ENCODE results near the gene SNRNP40. TPM values are rescaled to one million over a fixed set of nuclear protein-coding genes. Genes with fewer than 3 reads are reported as not detected.

SNRNP40 gene
- total RNA-seq, 2 experiments from 2014 or later = 83.7 to 96.4 TPM

DNA sequence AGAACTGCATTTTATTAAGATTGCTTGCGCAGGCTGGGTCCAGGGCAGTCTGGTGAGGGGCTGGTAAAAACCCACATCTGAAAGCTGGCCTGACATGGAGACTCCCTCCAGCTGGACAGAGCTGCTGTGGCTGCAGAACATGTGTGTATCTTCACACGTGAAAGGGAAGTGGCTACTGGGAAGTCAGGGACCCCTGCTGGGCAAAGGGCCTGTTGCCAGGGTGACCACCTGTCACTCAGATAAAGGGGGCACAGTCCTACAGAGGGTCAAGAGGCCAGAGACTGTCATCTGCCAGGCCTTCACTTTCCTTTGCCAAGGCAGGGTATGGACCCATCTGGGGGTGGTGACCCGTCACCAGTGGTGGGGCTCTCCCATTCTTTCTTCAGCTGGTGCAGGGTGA, 74.4 kb downstream of the SNRNP40 start:
- intact Hi-C loops (cut with micrococcal nuclease) = no loop called here
- H3K27ac Mint-ChIP-seq = no peak overlapping the region
- no peak for DNase-seq
- H3K4me1 Mint-ChIP-seq (ENCODE audit: low read depth) = no peaks in the 10 kb centered on the region
- ChIA-PET POLR2A (no interaction called here), CTCF (interaction anchor here (0.7 kb wide), 1 partner anchor 40 kb away, joined by 3 read pairs; no protein-coding TSS in a partner anchor)
- no peak overlapping the region for H3K4me3 Mint-ChIP-seq
- no peaks in the 10 kb centered on the region for H3K9me3 Mint-ChIP-seq
- H3K36me3 Mint-ChIP-seq = no peaks in the 10 kb centered on the region
- H3K27me3 Mint-ChIP-seq = peaks cover 3% of the 10 kb centered on the region

DNA sequence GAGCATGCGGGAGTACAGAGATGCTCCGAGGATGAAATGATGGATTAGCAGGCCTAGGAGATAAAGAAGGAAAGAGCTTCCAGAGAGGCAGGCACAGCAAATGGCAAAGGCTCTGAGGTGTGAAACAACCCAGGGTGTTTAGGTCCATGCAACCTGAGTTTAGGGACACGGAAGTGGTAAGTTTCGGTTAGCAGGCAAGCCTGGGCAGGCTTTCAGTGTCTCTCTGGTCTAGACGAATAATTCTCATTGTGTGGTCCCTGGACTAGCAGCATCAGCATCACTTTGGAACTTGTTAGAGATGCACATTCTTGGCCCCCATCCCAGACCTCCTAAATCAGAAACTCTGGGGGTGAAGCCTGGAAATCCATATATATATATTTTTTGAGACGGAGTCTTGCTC, 75.5 kb downstream of the SNRNP40 start:
- Mint-ChIP-seq H3K4me1 (ENCODE audit: low read depth) (no peaks in the 10 kb centered on the region), H3K27ac (no peak overlapping the region), H3K4me3 (no peak overlapping the region), H3K27me3 (peaks cover 2% of the 10 kb centered on the region), H3K9me3 (no peaks in the 10 kb centered on the region), H3K36me3 (no peaks in the 10 kb centered on the region)
- POLR2A ChIA-PET = no interaction called here
- DNase-seq = no peak
- intact Hi-C loops (cut with micrococcal nuclease) = no loop called here
- CTCF ChIA-PET = interaction anchor here (0.8 kb wide), 1 partner anchor 37 kb away, joined by 3 read pairs; no protein-coding TSS in a partner anchor

DNA sequence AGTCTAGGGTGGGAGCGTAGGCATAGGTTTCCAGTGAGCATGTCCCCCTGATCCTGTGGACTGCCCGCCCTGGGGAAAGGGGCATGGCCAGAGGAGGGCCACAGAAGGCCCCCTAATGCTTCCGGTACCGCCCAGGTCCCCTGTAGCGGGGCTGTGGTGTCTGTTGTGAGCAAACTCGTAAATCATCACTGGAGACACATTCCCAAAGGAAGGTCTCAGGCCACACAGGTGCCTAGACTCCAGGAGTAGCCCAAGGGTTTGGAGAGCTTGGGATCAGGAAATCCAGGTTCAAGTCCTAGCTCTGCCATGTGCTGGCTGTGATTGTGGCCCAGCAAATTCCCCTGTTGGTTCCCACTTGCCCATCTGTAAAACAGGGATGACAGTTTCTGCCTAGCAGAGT, 77.1 kb downstream of the SNRNP40 start:
- ChIA-PET POLR2A (no interaction called here), CTCF (no interaction called here)
- Mint-ChIP-seq H3K36me3 (no peaks in the 10 kb centered on the region), H3K4me3 (no peak overlapping the region), H3K4me1 (ENCODE audit: low read depth) (no peaks in the 10 kb centered on the region), H3K9me3 (no peaks in the 10 kb centered on the region), H3K27ac (no peak overlapping the region), H3K27me3 (peaks cover 1% of the 10 kb centered on the region)
- DNase-seq = no peak
- intact Hi-C loops (cut with micrococcal nuclease) = no loop called here

DNA sequence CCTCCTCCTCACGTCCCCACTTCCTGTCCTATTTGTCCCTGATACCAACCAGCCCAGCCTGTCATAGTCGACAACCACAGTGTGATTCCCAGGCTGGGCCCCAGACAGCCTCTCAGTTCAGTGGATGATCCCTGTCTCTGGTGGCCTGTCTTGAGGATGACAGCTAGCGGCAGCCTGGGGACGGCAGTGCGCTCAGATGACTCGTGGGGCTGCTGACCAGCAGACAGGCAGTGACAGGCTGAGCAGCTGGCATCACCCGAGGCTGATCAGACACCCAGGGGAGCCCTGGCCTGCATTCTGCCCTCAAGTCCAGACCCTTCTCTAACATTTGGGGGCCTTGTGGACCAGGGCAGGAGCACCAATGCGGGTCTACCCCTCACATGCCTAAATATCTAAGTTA, 77.9 kb downstream of the SNRNP40 start:
- no peak overlapping the region for H3K27ac Mint-ChIP-seq
- no peaks in the 10 kb centered on the region for H3K36me3 Mint-ChIP-seq
- intact Hi-C loops (cut with micrococcal nuclease) = no loop called here
- CTCF ChIA-PET = no interaction called here
- DNase-seq = no peak
- H3K4me1 Mint-ChIP-seq (ENCODE audit: low read depth) = no peaks in the 10 kb centered on the region
- H3K9me3 Mint-ChIP-seq = no peaks in the 10 kb centered on the region
- peaks cover 2% of the 10 kb centered on the region for H3K27me3 Mint-ChIP-seq
- POLR2A ChIA-PET = no interaction called here
- no peak overlapping the region for H3K4me3 Mint-ChIP-seq

DNA sequence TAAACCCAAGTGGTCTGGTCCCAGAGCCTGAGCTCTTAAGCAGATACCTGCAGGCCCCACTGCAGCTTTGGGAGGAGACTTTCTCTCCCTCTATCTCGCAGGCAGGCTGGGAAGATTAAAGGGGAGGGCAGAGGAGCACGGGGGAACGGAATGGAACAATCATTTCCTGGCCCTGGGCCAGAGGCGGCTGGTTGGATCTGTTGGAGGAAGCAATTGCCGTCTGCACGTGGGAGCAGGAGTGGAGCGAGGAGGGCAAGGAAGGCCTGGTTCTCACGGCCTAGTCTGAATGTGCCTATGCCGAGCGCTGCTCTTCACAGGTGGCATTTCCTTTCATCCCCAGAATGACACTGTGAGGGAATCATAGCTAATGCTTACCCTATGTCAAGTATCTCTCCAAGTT, 80.6 kb downstream of the SNRNP40 start:
- CTCF ChIA-PET = interaction anchor here (1.0 kb wide), 1 partner anchor 20 kb away, joined by 4 read pairs; no protein-coding TSS in a partner anchor
- Mint-ChIP-seq H3K36me3 (peaks cover 2% of the 10 kb centered on the region), H3K27me3 (peaks cover 2% of the 10 kb centered on the region), H3K9me3 (peaks cover 9% of the 10 kb centered on the region), H3K4me1 (ENCODE audit: low read depth) (no peaks in the 10 kb centered on the region), H3K4me3 (no peak overlapping the region), H3K27ac (no peak overlapping the region)
- no peak for DNase-seq
- intact Hi-C loops (cut with micrococcal nuclease) = no loop called here
- POLR2A ChIA-PET = no interaction called here

DNA sequence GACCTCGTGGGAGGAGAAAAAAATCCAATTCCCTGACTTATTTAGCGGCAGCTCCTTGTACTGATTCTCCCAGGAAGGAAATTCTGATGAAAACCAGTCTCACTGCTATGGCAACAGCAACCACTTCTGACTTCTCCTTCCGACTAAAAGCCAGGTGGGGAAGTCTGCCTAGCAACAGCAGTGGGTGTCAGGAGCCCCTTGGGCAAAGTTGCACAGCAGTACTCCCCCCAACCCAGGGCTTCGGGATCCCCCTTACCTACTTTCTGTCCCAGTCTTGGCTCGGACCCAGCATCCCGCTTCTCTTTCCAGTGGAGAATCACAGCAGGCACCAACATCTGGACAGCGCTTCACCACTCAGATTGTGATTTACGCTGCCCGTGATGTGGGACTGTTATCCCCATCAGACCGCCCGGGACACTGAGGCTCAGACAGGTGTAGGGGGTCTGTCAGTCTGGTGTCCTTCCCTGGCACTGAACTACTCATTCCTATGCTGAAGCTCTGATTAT, 81.5 kb downstream of the SNRNP40 start:
- no peaks in the 10 kb centered on the region for H3K4me1 Mint-ChIP-seq (ENCODE audit: low read depth)
- ChIA-PET POLR2A (no interaction called here), CTCF (interaction anchor here (1.0 kb wide), 1 partner anchor 19 kb away, joined by 4 read pairs; no protein-coding TSS in a partner anchor)
- no peak overlapping the region for H3K4me3 Mint-ChIP-seq
- H3K9me3 Mint-ChIP-seq = peaks cover 13% of the 10 kb centered on the region
- no peak overlapping the region for H3K27ac Mint-ChIP-seq
- H3K27me3 Mint-ChIP-seq = peaks cover 2% of the 10 kb centered on the region
- intact Hi-C loops (cut with micrococcal nuclease) = no loop called here
- peaks cover 3% of the 10 kb centered on the region for H3K36me3 Mint-ChIP-seq
- DNase-seq = no peak

DNA sequence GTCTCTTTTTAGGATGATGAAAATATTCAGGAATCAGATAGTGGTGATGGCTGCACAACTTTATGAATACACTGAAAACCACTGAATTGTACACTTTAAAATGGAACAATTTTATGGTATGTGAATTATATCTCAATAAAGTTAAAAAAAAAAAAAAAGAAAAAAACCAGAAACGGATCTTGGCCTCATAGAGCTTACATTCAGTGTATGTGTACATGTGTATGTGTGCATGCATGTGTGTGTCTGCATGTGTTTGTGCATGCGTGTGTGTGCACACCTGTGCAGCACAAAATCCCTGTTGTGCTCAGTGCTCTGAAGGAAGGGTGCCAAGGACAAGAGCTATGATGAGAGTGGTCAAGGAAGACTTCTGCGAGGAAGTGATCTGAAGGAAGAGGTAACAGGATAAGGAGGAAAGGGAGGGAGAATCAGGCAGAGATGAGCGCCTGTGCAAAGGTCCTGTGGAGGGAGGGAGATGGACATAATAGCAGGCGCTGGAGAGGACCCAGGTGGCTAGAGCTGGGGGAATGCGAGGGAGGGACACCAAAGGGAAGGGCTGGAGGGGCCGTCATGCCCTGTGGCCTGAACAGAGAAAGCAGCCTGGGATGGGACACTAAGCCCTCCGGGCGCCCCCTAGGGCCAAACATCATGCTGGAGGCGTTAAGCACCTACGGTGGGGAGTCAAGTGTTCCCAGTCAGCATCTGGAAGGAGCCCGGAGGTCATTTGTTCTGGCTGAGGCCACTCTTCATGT, 82.1 kb downstream of the SNRNP40 start:
- Mint-ChIP-seq H3K4me3 (no peak overlapping the region), H3K4me1 (ENCODE audit: low read depth) (no peaks in the 10 kb centered on the region), H3K27me3 (peaks cover 2% of the 10 kb centered on the region), H3K9me3 (peaks cover 14% of the 10 kb centered on the region), H3K27ac (no peak overlapping the region), H3K36me3 (peaks cover 3% of the 10 kb centered on the region)
- intact Hi-C loops (cut with micrococcal nuclease) = no loop called here
- ChIA-PET POLR2A (no interaction called here), CTCF (no interaction called here)
- no peak for DNase-seq

Other genes with a start within 250 kb of the SNRNP40 start
- 10 to 100 TPM; 77.8 to 80.5 TPM for gene PUM1, start 231.1 kb downstream of the SNRNP40 start, total RNA-seq
- gene NKAIN1, start 56.9 kb downstream of the SNRNP40 start, total RNA-seq = not detected
- 10 to 100 TPM; 24.4 to 29.6 TPM for gene ZCCHC17, start 244 bp upstream of the SNRNP40 start, total RNA-seq
- not detected for gene FABP3, start 76.3 kb upstream of the SNRNP40 start, total RNA-seq
- under 1 TPM; 0.29 to 0.34 TPM for gene SERINC2, start 116.4 kb upstream of the SNRNP40 start, total RNA-seq

All from activated CD4-positive, alpha-beta memory T cell treated with anti-CD3 and anti-CD28 coated beads for 36 hours (primary cell).